ENCODE results near the gene ORC1.
"Not testable (repeated sequence)": the region's sequence is repeated elsewhere in the genome, so short reads cannot be mapped to it uniquely, and the experiment has no call there.

Gene ORC1

GRCh38 chr1:52414942-52415341, 10.7 kb upstream of the ORC1 start:
- no peak for ATAC-seq
- no peak overlapping the region for H3K4me3 Mint-ChIP-seq
- H3K4me1 Mint-ChIP-seq = peaks cover 4% of the 10 kb centered on the region
- H3K27me3 Mint-ChIP-seq = no peaks in the 10 kb centered on the region
- no peak overlapping the region for H3K27ac Mint-ChIP-seq
- H3K36me3 Mint-ChIP-seq (ENCODE audit: low read depth) = peaks cover 66% of the 10 kb centered on the region
- H3K9me3 Mint-ChIP-seq = no peaks in the 10 kb centered on the region
- DNase-seq = no peak

DNA sequence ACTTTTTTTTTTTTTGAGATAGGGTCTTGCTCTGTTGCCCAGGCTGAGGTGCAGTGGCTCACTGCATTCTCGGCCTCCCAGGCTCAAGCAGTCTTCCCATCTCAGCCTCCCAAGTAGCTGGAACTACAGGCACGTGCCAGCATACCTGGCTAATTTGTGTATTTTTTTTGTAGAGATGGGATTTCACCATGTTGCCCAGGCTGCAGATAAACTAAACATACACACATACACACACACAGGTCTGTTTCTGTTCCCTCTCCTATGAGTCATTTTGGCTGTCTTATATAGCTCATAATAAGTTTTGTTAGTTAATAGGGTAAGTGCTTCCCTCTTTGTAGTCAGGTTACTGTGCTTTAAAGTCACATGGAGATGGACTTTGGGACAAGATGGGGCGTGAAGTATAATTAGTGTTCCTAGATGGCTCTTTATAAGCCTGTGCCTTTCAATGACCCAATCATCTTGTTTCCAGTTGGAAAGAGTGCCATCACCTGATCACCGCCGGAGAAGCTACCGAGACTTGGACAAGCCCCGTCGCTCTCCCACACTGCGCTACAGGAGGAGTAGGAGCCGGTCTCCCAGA, 9.3 kb upstream of the ORC1 start:
- Mint-ChIP-seq H3K4me1 (peaks cover 4% of the 10 kb centered on the region), H3K9me3 (no peaks in the 10 kb centered on the region)

GRCh38 chr1:52404975-52405338, 734 bp upstream of the ORC1 start:
- peak overlapping the region; percentile 98 for H3K4me3 Mint-ChIP-seq
- H3K4me1 Mint-ChIP-seq = peaks cover 45% of the 10 kb centered on the region
- ATAC-seq (no peak), DNase-seq (no peak)
- H3K27me3 Mint-ChIP-seq = no peaks in the 10 kb centered on the region
- no peaks in the 10 kb centered on the region for H3K9me3 Mint-ChIP-seq
- peaks cover 59% of the 10 kb centered on the region for H3K36me3 Mint-ChIP-seq (ENCODE audit: low read depth)
- peak overlapping the region; percentile 97 for H3K27ac Mint-ChIP-seq

More for the DNA sequence above, 9.3 kb upstream of the ORC1 start:
- Mint-ChIP-seq H3K27ac (no peak overlapping the region), H3K4me3 (no peak overlapping the region), H3K36me3 (ENCODE audit: low read depth) (peaks cover 61% of the 10 kb centered on the region), H3K27me3 (no peaks in the 10 kb centered on the region)
- ATAC-seq (no peak), DNase-seq (no peak)

DNA sequence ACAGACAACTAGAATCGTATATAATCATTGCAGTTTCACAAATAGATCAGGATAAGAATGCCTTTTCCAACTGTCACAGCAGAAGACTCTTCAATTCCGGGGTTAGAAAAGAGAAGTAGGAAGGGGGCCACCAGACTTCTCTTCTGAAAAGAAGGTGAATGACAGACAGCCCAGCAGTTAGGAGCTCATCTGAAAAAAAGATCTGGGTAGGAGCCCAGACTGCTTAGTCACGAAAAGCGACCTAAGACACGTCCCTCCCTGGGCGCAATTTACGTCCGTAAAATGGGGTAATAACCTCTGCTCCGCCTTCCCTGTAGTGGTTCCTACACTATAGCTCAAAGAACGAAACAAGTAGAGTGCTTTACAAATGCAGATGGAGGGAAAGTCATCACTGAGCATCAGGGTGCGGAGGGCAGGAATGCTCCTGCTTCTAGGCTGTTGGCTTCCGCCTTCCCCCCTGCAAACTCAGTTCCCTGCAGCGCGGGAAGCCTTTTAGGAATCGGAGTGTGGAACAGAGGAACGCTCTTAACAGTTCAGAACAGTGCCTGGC, 582 bp downstream of the ORC1 start:
- H3K4me3 Mint-ChIP-seq = peak overlapping the region; percentile 98
- no peaks in the 10 kb centered on the region for H3K27me3 Mint-ChIP-seq
- DNase-seq (peak; percentile 52), ATAC-seq (peak; percentile 66)
- peaks cover 45% of the 10 kb centered on the region for H3K4me1 Mint-ChIP-seq
- H3K9me3 Mint-ChIP-seq = no peaks in the 10 kb centered on the region
- peaks cover 66% of the 10 kb centered on the region for H3K36me3 Mint-ChIP-seq (ENCODE audit: low read depth)
- H3K27ac Mint-ChIP-seq = peak overlapping the region; percentile 97

GRCh38 chr1:52402860-52403240, 1.4 kb downstream of the ORC1 start:
- ATAC-seq = no peak
- DNase-seq = no peak
- H3K4me1 Mint-ChIP-seq = peaks cover 45% of the 10 kb centered on the region
- no peaks in the 10 kb centered on the region for H3K27me3 Mint-ChIP-seq
- peak overlapping the region; percentile 98 for H3K4me3 Mint-ChIP-seq
- no peaks in the 10 kb centered on the region for H3K9me3 Mint-ChIP-seq
- peak overlapping the region; percentile 97 for H3K27ac Mint-ChIP-seq
- peaks cover 61% of the 10 kb centered on the region for H3K36me3 Mint-ChIP-seq (ENCODE audit: low read depth)

GRCh38 chr1:52400131-52400530, 4.1 kb downstream of the ORC1 start:
- no peak overlapping the region for H3K4me3 Mint-ChIP-seq
- peaks cover 31% of the 10 kb centered on the region for H3K4me1 Mint-ChIP-seq
- H3K9me3 Mint-ChIP-seq = no peaks in the 10 kb centered on the region
- no peak overlapping the region for H3K27ac Mint-ChIP-seq
- H3K27me3 Mint-ChIP-seq = no peaks in the 10 kb centered on the region
- H3K36me3 Mint-ChIP-seq (ENCODE audit: low read depth) = peaks cover 69% of the 10 kb centered on the region
- ATAC-seq (no peak), DNase-seq (no peak)

DNA sequence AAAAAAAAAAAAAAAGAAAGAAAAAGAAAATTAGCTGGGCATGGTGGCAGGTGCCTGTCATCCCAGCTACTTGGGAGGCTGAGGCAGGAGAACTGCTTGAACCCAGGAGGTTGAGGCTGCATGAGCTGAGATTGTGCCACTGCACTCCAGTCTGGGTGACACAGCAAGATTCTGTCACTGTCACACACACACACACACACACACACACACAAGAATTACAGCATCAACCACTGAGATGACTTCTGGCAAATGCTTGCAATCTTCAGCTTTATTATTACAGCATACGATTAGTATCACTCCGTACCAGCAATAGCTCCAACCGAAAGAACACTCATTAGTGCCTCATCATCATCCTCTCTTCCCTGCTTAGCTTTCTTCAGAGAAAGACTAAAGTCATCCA, 4.6 kb downstream of the ORC1 start:
- no peak overlapping the region for H3K4me3 Mint-ChIP-seq
- no peaks in the 10 kb centered on the region for H3K27me3 Mint-ChIP-seq
- DNase-seq (no peak), ATAC-seq (no peak)
- H3K4me1 Mint-ChIP-seq = peaks cover 31% of the 10 kb centered on the region
- H3K27ac Mint-ChIP-seq = no peak overlapping the region
- peaks cover 73% of the 10 kb centered on the region for H3K36me3 Mint-ChIP-seq (ENCODE audit: low read depth)
- H3K9me3 Mint-ChIP-seq = no peaks in the 10 kb centered on the region

DNA sequence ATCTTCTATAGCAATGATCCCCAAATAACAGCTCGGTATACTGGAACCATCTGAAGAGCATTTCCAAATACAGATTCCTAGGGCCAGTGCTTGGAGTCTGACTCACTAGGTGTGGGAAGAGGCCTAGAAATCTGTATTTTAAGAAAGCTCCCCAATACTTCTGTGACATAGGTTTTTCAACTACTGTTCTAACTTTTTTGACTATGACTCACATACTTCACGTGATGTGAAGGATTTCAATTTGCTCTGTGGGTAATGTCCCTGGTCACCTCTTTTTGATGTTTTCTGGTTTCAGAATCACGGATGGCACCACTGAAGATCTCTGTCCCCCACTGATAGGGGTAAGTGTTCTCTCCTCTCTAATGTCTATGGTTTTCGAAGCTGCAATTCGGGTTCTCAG, 11.0 kb downstream of the ORC1 start:
- Mint-ChIP-seq H3K4me3 (no peak overlapping the region), H3K36me3 (ENCODE audit: low read depth) (peaks cover 78% of the 10 kb centered on the region), H3K27ac (no peak overlapping the region), H3K4me1 (no peaks in the 10 kb centered on the region), H3K27me3 (no peaks in the 10 kb centered on the region), H3K9me3 (no peaks in the 10 kb centered on the region)
- ATAC-seq = no peak
- no peak for DNase-seq

DNA sequence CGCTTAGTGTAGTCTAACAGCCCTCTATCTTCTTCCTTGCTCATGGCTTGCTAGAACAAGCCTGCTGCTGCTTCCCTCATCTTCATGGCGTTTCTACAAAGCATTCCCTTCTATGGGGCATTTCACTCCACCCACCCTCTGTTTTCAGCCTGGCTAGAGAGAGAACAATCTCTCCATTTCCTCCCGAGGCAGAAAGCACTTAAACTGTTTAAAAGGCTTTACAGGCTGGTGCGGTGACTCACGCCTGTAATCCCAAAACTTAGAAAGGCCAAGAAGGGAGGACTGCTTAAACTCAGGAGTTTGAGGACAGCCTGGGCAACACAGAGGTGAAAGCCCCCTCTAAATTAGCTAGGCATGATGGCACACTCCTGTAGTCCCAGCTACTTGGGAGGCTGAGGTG, 17.8 kb downstream of the ORC1 start:
- peaks cover 64% of the 10 kb centered on the region for H3K36me3 Mint-ChIP-seq (ENCODE audit: low read depth)

GRCh38 chr1:52385376-52385775, 18.8 kb downstream of the ORC1 start:
- no peak overlapping the region for H3K4me3 Mint-ChIP-seq
- peaks cover 67% of the 10 kb centered on the region for H3K36me3 Mint-ChIP-seq (ENCODE audit: low read depth)
- H3K9me3 Mint-ChIP-seq = no peaks in the 10 kb centered on the region
- no peak for DNase-seq
- H3K27me3 Mint-ChIP-seq = no peaks in the 10 kb centered on the region
- no peak for ATAC-seq
- H3K27ac Mint-ChIP-seq = no peak overlapping the region
- H3K4me1 Mint-ChIP-seq = no peaks in the 10 kb centered on the region

More for the DNA sequence above, 17.8 kb downstream of the ORC1 start:
- Mint-ChIP-seq H3K27ac (no peak overlapping the region), H3K4me1 (no peaks in the 10 kb centered on the region), H3K27me3 (no peaks in the 10 kb centered on the region), H3K4me3 (no peak overlapping the region), H3K9me3 (no peaks in the 10 kb centered on the region)
- DNase-seq = no peak
- ATAC-seq = no peak

DNA sequence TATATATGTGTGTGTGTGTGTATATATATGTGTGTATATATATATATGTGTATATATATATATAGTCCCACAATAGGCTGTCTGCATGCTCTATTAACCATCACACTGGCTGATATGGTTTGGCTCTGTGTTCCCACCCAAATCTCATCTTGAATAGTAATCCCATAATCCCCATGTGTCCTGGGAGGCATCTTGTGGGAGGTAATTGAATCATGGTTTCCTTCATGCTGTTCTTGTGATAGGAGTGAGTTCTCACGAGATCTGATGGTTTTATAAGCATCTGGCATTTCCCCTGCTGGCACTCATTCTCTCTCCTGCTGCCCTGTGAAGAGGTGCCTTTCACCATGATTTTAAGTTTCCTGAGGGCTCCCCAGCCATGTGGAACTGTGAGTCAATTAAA, 34.4 kb downstream of the ORC1 start:
- H3K27ac Mint-ChIP-seq, H3K27me3 Mint-ChIP-seq, ATAC-seq, DNase-seq, H3K9me3 Mint-ChIP-seq, H3K4me3 Mint-ChIP-seq: not testable (repeated sequence)
- Mint-ChIP-seq H3K36me3 (ENCODE audit: low read depth) (peaks cover 38% of the 10 kb centered on the region), H3K4me1 (peaks cover 22% of the 10 kb centered on the region)

DNA sequence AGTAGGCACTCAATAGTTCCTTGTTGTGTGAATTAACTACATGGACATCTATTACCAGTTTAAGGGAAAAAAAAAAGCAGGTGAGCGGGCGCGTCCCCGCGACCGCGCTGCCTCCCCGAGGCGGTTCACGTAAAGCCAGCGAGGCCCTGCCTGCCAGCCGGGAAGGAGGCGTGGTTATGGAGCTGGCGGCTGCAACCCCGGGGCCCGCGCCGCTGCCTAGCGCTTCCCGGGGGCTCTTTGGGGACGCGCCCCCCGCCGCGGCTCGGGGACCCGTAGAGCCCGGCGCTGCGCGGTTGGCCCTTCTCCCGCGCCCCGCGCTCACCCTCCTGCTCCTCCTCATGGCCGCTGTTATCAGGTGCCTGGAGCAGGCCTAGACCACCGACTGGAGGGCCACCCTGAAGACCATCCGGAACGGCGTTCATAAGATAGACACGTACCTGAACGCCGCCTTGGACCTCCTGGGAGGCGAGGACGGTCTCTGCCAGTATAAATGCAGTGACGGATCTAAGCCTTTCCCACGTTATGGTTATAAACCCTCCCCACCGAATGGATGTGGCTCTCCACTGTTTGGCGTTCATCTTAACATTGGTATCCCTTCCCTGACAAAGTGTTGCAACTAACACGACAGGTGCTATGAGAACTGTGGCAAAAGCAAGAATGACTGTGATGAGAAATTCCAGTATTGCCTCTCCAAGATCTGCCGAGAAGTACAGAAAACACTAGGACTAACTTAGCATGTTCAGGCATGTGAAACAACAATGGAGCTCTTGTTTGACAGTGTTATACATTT, 35.6 kb downstream of the ORC1 start:
- Mint-ChIP-seq H3K27me3 (no peaks in the 10 kb centered on the region), H3K9me3 (no peaks in the 10 kb centered on the region), H3K4me3 (peak overlapping the region; percentile 25), H3K4me1 (peaks cover 33% of the 10 kb centered on the region), H3K27ac (no peak overlapping the region), H3K36me3 (ENCODE audit: low read depth) (peaks cover 33% of the 10 kb centered on the region)
- peak; percentile 55 for DNase-seq
- no peak for ATAC-seq

GRCh38 chr1:52367272-52367671, 37.0 kb downstream of the ORC1 start:
- Mint-ChIP-seq H3K27me3 (no peaks in the 10 kb centered on the region), H3K36me3 (ENCODE audit: low read depth) (peaks cover 26% of the 10 kb centered on the region), H3K9me3 (no peaks in the 10 kb centered on the region), H3K4me1 (peaks cover 41% of the 10 kb centered on the region), H3K4me3 (peak overlapping the region; percentile 15), H3K27ac (no peak overlapping the region)
- DNase-seq = no peak
- no peak for ATAC-seq

GRCh38 chr1:52366517-52366827, 37.8 kb downstream of the ORC1 start:
- DNase-seq (no peak), ATAC-seq (no peak)
- H3K27me3 Mint-ChIP-seq = no peaks in the 10 kb centered on the region
- peak overlapping the region; percentile 71 for H3K27ac Mint-ChIP-seq
- peak overlapping the region; percentile 97 for H3K4me3 Mint-ChIP-seq
- peaks cover 30% of the 10 kb centered on the region for H3K36me3 Mint-ChIP-seq (ENCODE audit: low read depth)
- H3K9me3 Mint-ChIP-seq = no peaks in the 10 kb centered on the region
- H3K4me1 Mint-ChIP-seq = peaks cover 41% of the 10 kb centered on the region

DNA sequence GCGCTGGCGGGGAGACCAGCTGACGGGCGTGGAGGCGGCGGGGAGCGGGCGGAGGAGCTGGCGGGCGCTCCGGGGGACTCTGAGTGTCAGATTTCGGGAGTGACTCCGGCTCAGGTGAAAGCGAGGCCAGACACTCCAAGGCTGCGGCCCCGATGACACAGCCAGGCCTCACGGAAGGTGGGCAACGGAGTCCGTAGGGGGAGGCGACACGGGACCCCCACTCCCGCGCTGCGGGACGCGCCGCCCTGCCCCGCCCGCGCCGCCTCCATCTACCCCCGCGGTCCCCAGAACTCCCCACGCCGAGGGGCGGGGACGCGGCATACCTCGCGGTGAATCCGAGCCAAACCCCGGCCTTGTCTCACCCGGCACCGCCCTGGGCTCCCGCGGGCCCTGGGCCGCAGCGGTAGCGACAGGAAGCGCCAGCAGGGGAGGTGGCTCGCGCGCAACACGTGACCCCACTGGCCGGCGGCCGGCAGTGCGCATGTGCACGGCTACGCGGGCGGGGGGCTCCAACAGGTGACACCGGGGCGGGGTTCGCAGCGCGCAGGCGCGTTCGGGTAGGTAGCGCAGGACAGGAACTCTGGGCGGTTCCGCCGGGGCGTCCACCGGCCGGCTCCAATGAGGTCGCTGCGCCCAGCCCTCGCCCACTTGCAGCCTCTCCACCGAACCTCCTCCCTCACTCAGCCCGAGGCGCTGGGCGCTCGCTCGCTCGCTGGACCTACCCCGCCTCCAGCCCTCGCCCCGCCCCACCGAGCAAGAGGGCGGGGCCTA, 38.3 kb downstream of the ORC1 start, which contains the start of gene CC2D1B:
TSS of gene CC2D1B (minus strand) at position 460 of the 771 bp plus-strand sequence. CDS start 1,585 bp downstream, outside the sequence.
- ATAC-seq = peak; percentile 94
- H3K36me3 Mint-ChIP-seq (ENCODE audit: low read depth) = peaks cover 27% of the 10 kb centered on the region

More for the DNA sequence above, 38.3 kb downstream of the ORC1 start, which contains the start of gene CC2D1B:
- H3K4me1 Mint-ChIP-seq = peaks cover 41% of the 10 kb centered on the region
- H3K4me3 Mint-ChIP-seq = peak within 1 kb of the TSS; percentile 97
- no peaks in the 10 kb centered on the region for H3K9me3 Mint-ChIP-seq
- H3K27ac Mint-ChIP-seq = peak within 1 kb of the TSS; percentile 98
- DNase-seq = peak; percentile 100
- H3K27me3 Mint-ChIP-seq = no peaks in the 10 kb centered on the region
